ENCODE data around the gene ZNF605. TPM values are rescaled to one million over a fixed set of nuclear protein-coding genes. Genes with fewer than 3 reads are reported as not detected.

Gene ZNF605
- total RNA-seq, 1 donor from 2014 or later, result 6.3 TPM

GRCh38 chr12:132951649-132952048, 4.5 kb downstream of the ZNF605 start:
- TF ChIP-seq CTCF (IDR thresholded peaks at IDR 0.05; ENCODE audit: insufficient read depth, low read length, severe bottlenecking), result no peak
- DNase-seq (ENCODE audit: low read depth) (no peak), FAIRE-seq (no peak)
- no peaks in the 10 kb centered on the region for H3K27me3 ChIP-seq (ENCODE audit: control insufficient read depth, insufficient read depth, low read length)
- H3K36me3 ChIP-seq (ENCODE audit: control insufficient read depth, insufficient read depth, low read length), result no peaks in the 10 kb centered on the region
- no peak overlapping the region for H3K4me3 ChIP-seq (ENCODE audit: low read depth, low read length)

- DNase-seq (ENCODE audit: low read depth) (no peak), FAIRE-seq (peak; percentile 99)
- Histone ChIP-seq H3K4me3 (ENCODE audit: low read depth, low read length) (no peak overlapping the region), H3K27me3 (ENCODE audit: control insufficient read depth, insufficient read depth, low read length) (no peaks in the 10 kb centered on the region), H3K36me3 (ENCODE audit: control insufficient read depth, insufficient read depth, low read length) (no peaks in the 10 kb centered on the region)
- TF ChIP-seq CTCF (IDR thresholded peaks at IDR 0.05; ENCODE audit: insufficient read depth, low read length, severe bottlenecking), result no peak
These were observed 5.1 kb downstream of the ZNF605 start for GRCh38 chr12:132950844-132951535.

- no peak for TF ChIP-seq CTCF (IDR thresholded peaks at IDR 0.05; ENCODE audit: insufficient read depth, low read length, severe bottlenecking)
- FAIRE-seq, result no peak
- no peak for DNase-seq (ENCODE audit: low read depth)
- Histone ChIP-seq H3K4me3 (ENCODE audit: low read depth, low read length) (no peak overlapping the region), H3K36me3 (ENCODE audit: control insufficient read depth, insufficient read depth, low read length) (peaks cover 2% of the 10 kb centered on the region), H3K27me3 (ENCODE audit: control insufficient read depth, insufficient read depth, low read length) (no peaks in the 10 kb centered on the region)
These were observed 5.9 kb downstream of the ZNF605 start for GRCh38 chr12:132949936-132950837.

- peaks cover 6% of the 10 kb centered on the region for H3K36me3 ChIP-seq (ENCODE audit: control insufficient read depth, insufficient read depth, low read length)
- H3K27me3 ChIP-seq (ENCODE audit: control insufficient read depth, insufficient read depth, low read length), result no peaks in the 10 kb centered on the region
- peak; percentile 47 for FAIRE-seq
- H3K4me3 ChIP-seq (ENCODE audit: low read depth, low read length), result no peak overlapping the region
- DNase-seq (ENCODE audit: low read depth), result no peak
- TF ChIP-seq CTCF (IDR thresholded peaks at IDR 0.05; ENCODE audit: insufficient read depth, low read length, severe bottlenecking), result no peak
These were observed 7.7 kb downstream of the ZNF605 start for GRCh38 chr12:132948146-132949066.

GRCh38 chr12:132946246-132946820, 9.8 kb downstream of the ZNF605 start:
- Histone ChIP-seq H3K27me3 (ENCODE audit: control insufficient read depth, insufficient read depth, low read length) (no peaks in the 10 kb centered on the region), H3K4me3 (ENCODE audit: low read depth, low read length) (no peak overlapping the region), H3K36me3 (ENCODE audit: control insufficient read depth, insufficient read depth, low read length) (peaks cover 13% of the 10 kb centered on the region)
- FAIRE-seq (no peak), DNase-seq (ENCODE audit: low read depth) (no peak)
- no peak for TF ChIP-seq CTCF (IDR thresholded peaks at IDR 0.05; ENCODE audit: insufficient read depth, low read length, severe bottlenecking)
